IMR-90 (cell line): Measurements from ENCODE around the gene ATP2A3.

Source experiments
- CTCF ChIP-seq: conservative IDR thresholded peaks from 2 replicates; pipeline ENCODE4 v1.5.1; 2012; ENCODE audit warnings: mild to moderate bottlenecking, low read depth, low read length, improper control_type of control experiment
- FOS ChIP-seq: fragments of 150-350 bp; IDR thresholded peaks from 2 replicates; pipeline ENCODE4 v1.6.1; 2016; ENCODE audit warnings: low read depth, low read length
- MXI1 ChIP-seq: IDR thresholded peaks from 2 replicates; pipeline ENCODE4 v1.6.1; 2012; ENCODE audit warnings: low read depth, mild to moderate bottlenecking, low read length, moderate library complexity, borderline replicate concordance
- POLR2A ChIP-seq: IDR thresholded peaks from 2 replicates; pipeline ENCODE4 v1.6.1; 2012; ENCODE audit warnings: mild to moderate bottlenecking, low read depth, low read length
- SMC3 ChIP-seq: fragments of 150-350 bp; IDR thresholded peaks from 2 replicates; pipeline ENCODE4 v1.6.1; 2016; ENCODE audit warnings: low read depth, mild to moderate bottlenecking, antibody characterized with exemption, low read length, moderate library complexity

GRCh38 chr17:3887804-3888203 is 76.4 kb downstream of the ATP2A3 start:
- TF ChIP-seq CTCF (no peak), SMC3 (no peak), FOS (no peak), POLR2A (no peak), MXI1 (no peak)
